ENCODE results near the gene TWIST2.

- TF ChIP-seq FOXP2 (optimal IDR thresholded peaks at IDR 0.05; ENCODE audit: borderline replicate concordance, extremely low read depth, extremely low read length, insufficient read depth), result no peak
- TF ChIP-seq POLR2AphosphoS5 (IDR thresholded peaks at IDR 0.05; ENCODE audit: low read depth, low read length), result no peak
- no peak for TF ChIP-seq TAF1 (IDR thresholded peaks at IDR 0.05; ENCODE audit: borderline replicate concordance, insufficient read depth, low read length)
- no peak for TF ChIP-seq REST (IDR thresholded peaks at IDR 0.05; ENCODE audit: insufficient read depth in 1 of 2, low read depth in 2 of 2, low read length in 2 of 2)
Observed at GRCh38 chr2:238903141-238903540, 55.3 kb downstream of the TWIST2 start.
